NCI-H69 (cell line): ENCODE data around the gene RHBDD1.

Source experiments
- DNase-seq: peaks from one replicate; lab custom pipeline; 2025; lab: John Stamatoyannopoulos, UW

Gene RHBDD1

GRCh38 chr2:226835796-226836547 lies at the start of gene RHBDD1:
RHBDD1 (plus strand) TSS chr2:226836054; CDS start chr2:226864694, 28,640 bp downstream.
- peak; percentile 96 for DNase-seq

GRCh38 chr2:226788064-226788463 lies 47.8 kb upstream of the RHBDD1 start:
- no peak for DNase-seq

- DNase-seq: no peak
Measured at GRCh38 chr2:226788881-226789490, 46.9 kb upstream of the RHBDD1 start.

- DNase-seq: no peak
Measured at GRCh38 chr2:226790011-226790410, 45.8 kb upstream of the RHBDD1 start.

- DNase-seq: no peak
Measured at GRCh38 chr2:226790431-226790830, 45.4 kb upstream of the RHBDD1 start.

- peak; percentile 76 for DNase-seq
Measured at GRCh38 chr2:226791056-226791486, 44.8 kb upstream of the RHBDD1 start.

- peak; percentile 91 for DNase-seq
Measured at GRCh38 chr2:226791487-226792081, 44.3 kb upstream of the RHBDD1 start.

- peak; percentile 39 for DNase-seq
Measured at GRCh38 chr2:226792155-226792881, 43.5 kb upstream of the RHBDD1 start.

- DNase-seq: no peak
Measured at GRCh38 chr2:226793646-226794045, 42.2 kb upstream of the RHBDD1 start.

- DNase-seq: no peak
Measured at GRCh38 chr2:226794196-226794661, 41.6 kb upstream of the RHBDD1 start.

GRCh38 chr2:226794751-226795171 lies 41.1 kb upstream of the RHBDD1 start:
- peak; percentile 69 for DNase-seq

- DNase-seq: no peak
Measured at GRCh38 chr2:226795281-226796011, 40.4 kb upstream of the RHBDD1 start.

GRCh38 chr2:226796012-226796839 lies 39.6 kb upstream of the RHBDD1 start:
- peak; percentile 26 for DNase-seq

GRCh38 chr2:226796840-226797288 lies 39.0 kb upstream of the RHBDD1 start:
- no peak for DNase-seq

GRCh38 chr2:226797289-226797988 lies 38.4 kb upstream of the RHBDD1 start:
- DNase-seq: no peak

GRCh38 chr2:226797989-226798421 lies 37.8 kb upstream of the RHBDD1 start:
- no peak for DNase-seq

GRCh38 chr2:226798422-226799210 lies 37.2 kb upstream of the RHBDD1 start:
- DNase-seq: peak; percentile 71

GRCh38 chr2:226799211-226799975 lies 36.5 kb upstream of the RHBDD1 start, which contains the start of gene IRS1:
IRS1 (minus strand) TSS chr2:226799820; CDS start chr2:226798738, 1,082 bp downstream.
- peak; percentile 86 for DNase-seq
